K562 (cell line): ENCODE measurements around the gene OR1B1.

ENCODE experiments used
- ETV5 ChIP-seq: sonication (generic); formaldehyde crosslinking; IDR thresholded peaks from 2 replicates; pipeline ENCODE4 v1.4.0; 2020; ENCODE audit warnings: low read depth, mild to moderate bottlenecking, missing genetic modification reagents
- NFRKB ChIP-seq: fragments of 450-650 bp; IDR thresholded peaks from 2 replicates; pipeline ENCODE4 v1.6.1; 2016; ENCODE audit warnings: low read depth
- NR2F6 ChIP-seq: fragments of 450-650 bp; formaldehyde crosslinking; IDR thresholded peaks from 2 replicates; pipeline ENCODE4 v1.4.0; 2020; ENCODE audit warnings: mild to moderate bottlenecking
- POLR2AphosphoS5 ChIP-seq: IDR thresholded peaks from 2 replicates; pipeline ENCODE4 v1.6.1; 2011; ENCODE audit warnings: mild to moderate bottlenecking, low read depth, low read length, moderate library complexity; ENCODE audit not compliant: control insufficient read depth, insufficient read depth
- ZHX1 ChIP-seq: fragments of 150-350 bp; conservative IDR thresholded peaks from 2 replicates; pipeline ENCODE4 v1.6.1; 2014; ENCODE audit warnings: low read length
- ZNF12 ChIP-seq: sonication (generic); formaldehyde crosslinking; IDR thresholded peaks from 2 replicates; pipeline ENCODE4 v1.4.0; 2020; ENCODE audit warnings: mild to moderate bottlenecking, missing genetic modification reagents
- ZNF324 ChIP-seq: fragments of 250-450 bp; sonication (Bioruptor Pico); IDR thresholded peaks from 2 replicates; pipeline ENCODE4 v1.4.0; 2020; ENCODE audit warnings: mild to moderate bottlenecking

DNA sequence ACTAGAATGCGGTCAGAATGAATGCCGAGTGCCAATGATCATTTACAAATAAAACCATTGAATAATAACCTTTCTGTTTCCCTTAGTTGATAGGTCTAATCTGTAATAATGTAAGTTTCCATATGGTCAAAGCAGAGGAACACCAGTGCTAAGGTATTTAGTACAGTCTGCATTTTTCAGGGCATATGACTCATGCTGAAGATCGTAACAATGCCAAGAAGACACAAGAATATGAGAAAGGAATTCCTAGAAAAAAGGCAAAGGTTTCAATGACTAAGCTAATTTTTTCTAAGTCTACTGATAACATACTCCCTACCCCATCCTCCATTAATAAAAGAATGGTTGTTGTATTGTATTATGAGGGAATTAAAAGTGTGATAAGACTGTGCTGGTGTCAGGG, 77.1 kb downstream of the OR1B1 start:
- TF ChIP-seq ZNF12 (CRISPR knock-in tag) (no peak), ZNF324 (no peak), NFRKB (no peak), ETV5 (CRISPR knock-in tag) (no peak), ZHX1 (no peak), POLR2AphosphoS5 (no peak), NR2F6 (CRISPR knock-in tag) (no peak)
